Heart right ventricle (tissue), 16 donors: ENCODE results near the gene NDEL1. TPM values are rescaled to one million over a fixed set of nuclear protein-coding genes. Genes with fewer than 3 reads are reported as not detected.

Experiments
- ATAC-seq, 8 donors: fragments of 200-7000 bp; cut with Tn5 transposase; one replicate each; pipeline ENCODE4 v1.9.1; 2020; ENCODE audit warnings: mild to moderate bottlenecking in 8 of 8, moderate library complexity in 8 of 8, moderate number of reproducible peaks in 1 of 8
- DNase-seq, 2 donors: peaks; one replicate each; pipeline ENCODE4 v3.0.0-alpha.2; 2020
- H3K27ac ChIP-seq, 10 donors: fragments of 200-600 bp; sonication (generic) in 2 of 10; one replicate each; pipeline versions ENCODE4 v1.5.0 to v1.8.0; 2020 to 2022; ENCODE audit warnings: mild to moderate bottlenecking in 3 of 10
- H3K27me3 ChIP-seq, 7 donors: fragments of 200-600 bp; one replicate each; pipeline ENCODE4 v1.8.0; 2021 to 2022; ENCODE audit warnings: mild to moderate bottlenecking in 2 of 7
- H3K36me3 ChIP-seq, 9 donors: fragments of 200-600 bp; sonication (generic) in 1 of 9; one replicate each; pipeline versions ENCODE4 v1.5.0 to v1.8.0; 2020 to 2022; ENCODE audit warnings: mild to moderate bottlenecking in 2 of 9
- H3K4me1 ChIP-seq, 9 donors: fragments of 200-600 bp; sonication (generic) in 1 of 9; one replicate each; pipeline versions ENCODE4 v1.5.0 to v1.8.0; 2020 to 2022; ENCODE audit warnings: mild to moderate bottlenecking in 4 of 9
- H3K4me3 ChIP-seq, 10 donors: fragments of 200-600 bp; sonication (generic) in 2 of 10; one replicate each; pipeline versions ENCODE4 v1.5.0 to v1.8.0; 2020 to 2022; ENCODE audit warnings: mild to moderate bottlenecking in 7 of 10, moderate library complexity in 2 of 10
- H3K9me3 ChIP-seq, 11 donors: fragments of 200-600 bp in 10 of 11; sonication (generic) in 2 of 11; one replicate each; pipeline versions ENCODE4 v1.5.0 to v1.8.0; 2013 to 2022; ENCODE audit warnings: mild to moderate bottlenecking in 2 of 11, control low read depth in 1 of 11, moderate library complexity in 1 of 11
- WGBS, 2 donors: extraction: QIAGEN DNeasy Blood & Tissue Kit; methylation state at CpG; one replicate each; pipeline ENCODE4 v1.1.7; 2013; ENCODE audit warnings: inconsistent platforms in 1 of 2; 5-methylcytosine and 5-hydroxymethylcytosine counted together
- intact Hi-C, 10 donors: fragments of 100-400 bp; cut with DNase I; formaldehyde crosslinking; loops; one replicate each; pipeline versions ENCODE4 v1.11.1 to v1.14.2; 2022
- polyA plus RNA-seq, 2 donors: library from polyadenylated mRNA; stranded (reverse); fragments of 200-250 nt; gene quantifications; one replicate each; pipeline ENCODE4 v1.2.3, GENCODE V29; 2013
- total RNA-seq, 10 donors: library from RNA; stranded (reverse); fragmentation: NEBNext Ultra II Directional in 3 of 10; extraction: Animal tissue kit (Norgen Biotek cat#: 25700) in 3 of 10; gene quantifications; one replicate each; pipeline versions ENCODE4 v1.2.1 to v1.2.4, GENCODE V29; 2021 to 2023
- TF ChIP-seq, protein P1 (sequence below), 9 donors: fragments of 200-600 bp; sonication (generic) in 2 of 9; IDR thresholded peaks; one replicate each; pipeline versions ENCODE4 v1.5.0 to v1.8.0; 2021 to 2022; ENCODE audit warnings: antibody characterized with exemption in 9 of 9, mild to moderate bottlenecking in 5 of 9, moderate library complexity in 1 of 9
- donor health status: Arrhythmogenic right ventricular cardiomyopathy.
- donor health status: ischemic (EF 13 %, LVEDD 7.1; RV severe dilation, severe dysfunction).
- donor health status: healthy with polysubstance abuse.
- donor health status: DM: no; HTN: yes; CAD: no.
- donor health status: DM: no; HTN: no; CAD: no.
- donor health status: ischemic (EF 25% LVEDD 6.9; RV normal size, moderate dysfunction).
- donor health status: ischemic (EF 25% LVEDD 5.7; RV mildly dilated, moderate dysfunction).
- donor health status: healthy.
- donor health status: DM: yes; HTN: yes; CAD: no.
- donor health status: Ischemic cardiomyopathy.
- donor health status: ischemic (EF 35%, LVEDD 5.7; RV mildly dilated, moderate dysfunction).
- donor health status: nonischemic (EF 11% LVEDD 7.7; RV severe dilation, severe dysfunction).
- donor health status: DM: yes; HTN: yes; CAD: no.
- donor health status: PGD.
- donor health status: ischemic (EF 29% LVEDD 5.4; RV normal size, mild dysfunction).
- donor health status: nonischemic (EF 23%, LVEDD 6.1; RV moderate dilation, normal function).

The NDEL1 gene
- total and polyA plus RNA-seq, 12 donors, result 21.2 to 37.0 (median 26.9) TPM

DNA sequence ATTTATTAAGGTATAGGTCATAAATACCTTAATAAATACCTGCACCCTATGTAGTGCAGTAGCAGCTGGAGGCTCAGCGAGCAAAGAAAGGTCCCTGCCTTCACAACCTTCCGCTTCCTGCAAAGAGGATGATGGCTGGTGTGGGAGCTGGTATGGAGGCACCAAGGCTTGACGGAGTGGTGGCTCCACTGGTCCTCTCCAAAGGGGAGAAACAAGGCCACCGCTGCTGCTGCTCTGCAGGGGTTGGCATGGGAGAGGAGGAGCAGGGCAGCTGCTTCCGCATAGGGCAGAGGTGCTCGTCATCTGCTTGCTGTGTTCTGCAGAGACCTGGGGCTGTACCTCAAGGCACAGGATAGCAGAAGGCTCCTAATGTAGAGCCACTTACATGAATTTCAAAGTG lies 52.8 kb downstream of the NDEL1 start:
- DNase-seq (no peak), ATAC-seq (peak in 3 of 8 donors; percentile 9 to 48 (median 26))
- TF ChIP-seq, protein P1, sequence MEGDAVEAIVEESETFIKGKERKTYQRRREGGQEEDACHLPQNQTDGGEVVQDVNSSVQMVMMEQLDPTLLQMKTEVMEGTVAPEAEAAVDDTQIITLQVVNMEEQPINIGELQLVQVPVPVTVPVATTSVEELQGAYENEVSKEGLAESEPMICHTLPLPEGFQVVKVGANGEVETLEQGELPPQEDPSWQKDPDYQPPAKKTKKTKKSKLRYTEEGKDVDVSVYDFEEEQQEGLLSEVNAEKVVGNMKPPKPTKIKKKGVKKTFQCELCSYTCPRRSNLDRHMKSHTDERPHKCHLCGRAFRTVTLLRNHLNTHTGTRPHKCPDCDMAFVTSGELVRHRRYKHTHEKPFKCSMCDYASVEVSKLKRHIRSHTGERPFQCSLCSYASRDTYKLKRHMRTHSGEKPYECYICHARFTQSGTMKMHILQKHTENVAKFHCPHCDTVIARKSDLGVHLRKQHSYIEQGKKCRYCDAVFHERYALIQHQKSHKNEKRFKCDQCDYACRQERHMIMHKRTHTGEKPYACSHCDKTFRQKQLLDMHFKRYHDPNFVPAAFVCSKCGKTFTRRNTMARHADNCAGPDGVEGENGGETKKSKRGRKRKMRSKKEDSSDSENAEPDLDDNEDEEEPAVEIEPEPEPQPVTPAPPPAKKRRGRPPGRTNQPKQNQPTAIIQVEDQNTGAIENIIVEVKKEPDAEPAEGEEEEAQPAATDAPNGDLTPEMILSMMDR (IDR thresholded peaks at IDR 0.05), result no peak
- H3K27me3 ChIP-seq, result no peaks in the 10 kb centered on the region
- H3K27ac ChIP-seq, result peak overlapping the region in 4 of 10 donors; percentile 20 to 45 (median 36)
- H3K9me3 ChIP-seq, result peaks cover 0 to 15% (median 0%) of the 10 kb centered on the region in 11 donors
- intact Hi-C loops, result loop anchor here in 1 of 10 donors (5.0 kb wide), 1 partner anchor 76 kb away; no protein-coding TSS in a partner anchor
- peaks cover 0 to 4% (median 0%) of the 10 kb centered on the region in 9 donors for H3K4me1 ChIP-seq
- peaks cover 0 to 99% (median 58%) of the 10 kb centered on the region in 9 donors for H3K36me3 ChIP-seq
- no peak overlapping the region for H3K4me3 ChIP-seq
- WGBS, 2 donors, result 92 to 96% methylated on average over 6 of the region's 6 CpGs

DNA sequence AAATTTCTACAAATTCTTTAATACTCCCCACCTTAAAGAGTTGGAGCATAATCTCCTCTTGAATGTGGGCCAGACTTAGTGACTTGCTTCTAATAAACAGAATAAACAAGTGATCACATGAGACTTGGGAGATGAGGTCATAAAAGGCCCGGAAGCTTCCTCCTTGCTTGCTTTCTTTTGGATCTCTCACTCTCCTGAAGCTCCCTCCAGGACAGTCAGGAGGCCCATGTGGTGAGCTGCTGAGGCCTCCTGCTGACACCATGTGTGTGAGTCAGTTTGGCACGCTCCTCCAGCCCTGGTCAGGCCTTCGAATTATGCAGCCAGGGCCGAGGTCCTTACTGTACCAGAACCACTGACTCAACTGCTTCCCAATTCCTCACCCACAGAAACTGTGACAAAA lies 53.2 kb downstream of the NDEL1 start:
- ATAC-seq (peak in 7 of 8 donors; percentile 74 to 93 (median 80)), DNase-seq (peak in 1 of 2 donors; percentile 43)
- Histone ChIP-seq H3K27me3 (no peaks in the 10 kb centered on the region), H3K4me1 (peaks cover 0 to 4% (median 0%) of the 10 kb centered on the region in 9 donors), H3K27ac (peak overlapping the region in 3 of 10 donors; percentile 29 to 45 (median 42)), H3K4me3 (no peak overlapping the region), H3K36me3 (peaks cover 0 to 99% (median 59%) of the 10 kb centered on the region in 9 donors), H3K9me3 (peaks cover 0 to 12% (median 0%) of the 10 kb centered on the region in 11 donors)
- intact Hi-C loops, result loop anchor here in 1 of 10 donors (5.0 kb wide), 1 partner anchor 77 kb away; no protein-coding TSS in a partner anchor
- 56 to 64% methylated on average over 4 of the region's 4 CpGs for WGBS, 2 donors
- TF ChIP-seq, protein P1 (IDR thresholded peaks at IDR 0.05), result peak in 2 of 9 donors; percentile 10 to 21

DNA sequence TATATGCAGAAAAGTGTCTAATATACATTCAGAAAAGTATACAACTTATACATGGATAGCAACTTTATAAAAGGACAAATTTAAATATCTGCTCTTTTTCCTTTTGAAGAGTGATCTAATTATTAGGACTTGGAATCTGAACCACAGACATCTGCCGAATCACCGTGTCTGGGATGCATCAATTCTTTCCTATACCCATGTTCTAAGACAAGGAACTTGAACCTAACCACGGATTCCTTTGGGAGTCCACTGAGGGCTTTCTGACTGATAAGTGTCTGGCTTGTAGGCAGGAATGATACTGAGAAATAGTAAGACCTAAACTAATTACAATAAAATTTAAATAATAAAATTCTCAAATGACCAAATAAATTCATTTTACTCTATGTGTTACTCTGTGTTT lies 54.2 kb downstream of the NDEL1 start:
- no peak overlapping the region for H3K4me3 ChIP-seq
- peaks cover 0 to 4% (median 0%) of the 10 kb centered on the region in 11 donors for H3K9me3 ChIP-seq
- TF ChIP-seq, protein P1 (IDR thresholded peaks at IDR 0.05), result no peak
- no peak for ATAC-seq
- peaks cover 0 to 4% (median 0%) of the 10 kb centered on the region in 9 donors for H3K4me1 ChIP-seq
- DNase-seq, result no peak
- H3K27me3 ChIP-seq, result no peaks in the 10 kb centered on the region
- peak overlapping the region in 1 of 10 donors; percentile 6 for H3K27ac ChIP-seq
- intact Hi-C loops, result loop anchor here in 1 of 10 donors (5.0 kb wide), 1 partner anchor 78 kb away; no protein-coding TSS in a partner anchor
- peaks cover 0 to 99% (median 64%) of the 10 kb centered on the region in 9 donors for H3K36me3 ChIP-seq
- 81 to 87% methylated on average over 3 of the region's 3 CpGs for WGBS, 2 donors

DNA sequence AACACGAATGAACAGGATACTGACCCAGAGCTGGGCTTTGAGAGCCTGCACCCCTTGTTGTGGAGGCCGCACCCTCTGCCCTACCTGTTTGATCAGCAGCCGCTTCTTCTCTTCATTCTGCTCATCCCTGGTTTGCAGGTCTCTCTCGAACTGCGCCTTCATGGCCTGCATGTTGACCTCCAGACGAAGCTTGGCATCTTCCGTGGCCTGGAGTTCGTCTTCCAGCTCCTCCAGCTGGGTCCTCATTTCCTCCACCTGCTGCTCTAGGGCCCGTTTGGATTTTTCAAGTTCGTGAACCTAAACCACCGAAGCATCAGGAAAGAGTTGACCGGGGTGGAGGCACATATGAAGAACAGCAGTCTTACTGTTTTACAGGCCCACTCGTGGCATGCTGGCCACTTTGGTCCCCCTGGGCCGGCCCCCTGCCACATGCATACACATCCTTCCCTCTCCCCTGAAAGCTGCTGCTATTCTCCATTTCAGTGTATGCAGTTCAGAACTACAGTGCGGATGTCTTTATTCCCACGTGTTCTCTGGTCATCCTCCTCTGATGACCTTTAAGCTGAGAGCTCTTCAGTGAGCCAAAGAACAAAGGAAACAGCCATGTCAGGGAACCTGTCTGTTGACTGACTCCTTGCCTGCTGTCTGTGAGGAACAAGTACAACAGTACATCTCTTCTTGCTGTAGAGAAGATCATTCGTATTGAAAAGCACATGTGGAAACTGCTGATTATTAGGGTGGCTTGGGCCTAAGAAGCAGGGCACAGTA lies 54.8 kb downstream of the NDEL1 start:
- H3K27me3 ChIP-seq, result no peaks in the 10 kb centered on the region
- TF ChIP-seq, protein P1 (IDR thresholded peaks at IDR 0.05), result no peak
- H3K9me3 ChIP-seq, result no peaks in the 10 kb centered on the region
- no peak for DNase-seq
- peak overlapping the region in 1 of 10 donors; percentile 6 for H3K27ac ChIP-seq
- no peak overlapping the region for H3K4me3 ChIP-seq
- peaks cover 0 to 4% (median 0%) of the 10 kb centered on the region in 9 donors for H3K4me1 ChIP-seq
- intact Hi-C loops, result no loop called here
- 82 to 83% methylated on average over 17 of the region's 17 CpGs for WGBS, 2 donors
- no peak for ATAC-seq
- H3K36me3 ChIP-seq, result peaks cover 0 to 99% (median 68%) of the 10 kb centered on the region in 9 donors
